Measurements from ENCODE around the gene AFF3. TPM values are rescaled to one million over a fixed set of nuclear protein-coding genes. Genes with fewer than 3 reads are reported as not detected.

The AFF3 gene
- total and polyA plus RNA-seq, 10 donors: 6.0 to 92.2 (median 64.0) TPM

DNA sequence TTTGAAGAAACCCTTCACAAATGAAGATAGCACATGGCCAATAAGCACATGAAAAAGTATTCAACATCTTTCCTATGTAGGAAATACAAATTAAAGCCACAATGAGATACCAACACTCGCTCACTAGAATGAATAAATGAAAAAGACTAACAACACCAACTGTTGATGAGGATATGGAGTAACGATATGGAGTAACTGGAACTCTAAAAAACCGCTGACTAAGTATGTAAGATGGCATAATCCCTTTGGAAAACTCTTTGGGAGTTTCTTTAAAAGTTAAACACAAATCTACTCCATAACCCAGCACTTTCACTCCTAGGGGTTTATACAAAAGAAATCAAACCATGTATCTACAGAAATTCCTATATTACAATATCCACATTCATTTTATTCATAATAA is 220.5 kb downstream of the AFF3 start:
- Histone ChIP-seq H3K27me3 (replicated peaks in 1 of 7) (no peaks in the 10 kb centered on the region), H3K4me1 (peaks cover 0 to 17% (median 0%) of the 10 kb centered on the region in 6 donors), H3K27ac (no peak overlapping the region), H3K9me3 (peaks cover 0 to 9% (median 3%) of the 10 kb centered on the region in 8 donors), H3K4me3 (no peak overlapping the region), H3K36me3 (no peaks in the 10 kb centered on the region)
- DNase-seq: no peak
- TF ChIP-seq POLR2AphosphoS5 (IDR thresholded peaks at IDR 0.05): no peak
- TF ChIP-seq, protein P1, sequence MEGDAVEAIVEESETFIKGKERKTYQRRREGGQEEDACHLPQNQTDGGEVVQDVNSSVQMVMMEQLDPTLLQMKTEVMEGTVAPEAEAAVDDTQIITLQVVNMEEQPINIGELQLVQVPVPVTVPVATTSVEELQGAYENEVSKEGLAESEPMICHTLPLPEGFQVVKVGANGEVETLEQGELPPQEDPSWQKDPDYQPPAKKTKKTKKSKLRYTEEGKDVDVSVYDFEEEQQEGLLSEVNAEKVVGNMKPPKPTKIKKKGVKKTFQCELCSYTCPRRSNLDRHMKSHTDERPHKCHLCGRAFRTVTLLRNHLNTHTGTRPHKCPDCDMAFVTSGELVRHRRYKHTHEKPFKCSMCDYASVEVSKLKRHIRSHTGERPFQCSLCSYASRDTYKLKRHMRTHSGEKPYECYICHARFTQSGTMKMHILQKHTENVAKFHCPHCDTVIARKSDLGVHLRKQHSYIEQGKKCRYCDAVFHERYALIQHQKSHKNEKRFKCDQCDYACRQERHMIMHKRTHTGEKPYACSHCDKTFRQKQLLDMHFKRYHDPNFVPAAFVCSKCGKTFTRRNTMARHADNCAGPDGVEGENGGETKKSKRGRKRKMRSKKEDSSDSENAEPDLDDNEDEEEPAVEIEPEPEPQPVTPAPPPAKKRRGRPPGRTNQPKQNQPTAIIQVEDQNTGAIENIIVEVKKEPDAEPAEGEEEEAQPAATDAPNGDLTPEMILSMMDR (IDR thresholded peaks at IDR 0.05 in 8 of 11, conservative IDR thresholded peaks at IDR 0.05 in 3 of 11): no peak
- no peak for TF ChIP-seq POLR2A (IDR thresholded peaks at IDR 0.05)
- intact Hi-C loops (cut with DNase I; ENCODE audit: low total_unique reads): no loop called here
- 87 to 95% (median 90%) methylated on average over 3 of the region's 3 CpGs for WGBS, 5 donors

DNA sequence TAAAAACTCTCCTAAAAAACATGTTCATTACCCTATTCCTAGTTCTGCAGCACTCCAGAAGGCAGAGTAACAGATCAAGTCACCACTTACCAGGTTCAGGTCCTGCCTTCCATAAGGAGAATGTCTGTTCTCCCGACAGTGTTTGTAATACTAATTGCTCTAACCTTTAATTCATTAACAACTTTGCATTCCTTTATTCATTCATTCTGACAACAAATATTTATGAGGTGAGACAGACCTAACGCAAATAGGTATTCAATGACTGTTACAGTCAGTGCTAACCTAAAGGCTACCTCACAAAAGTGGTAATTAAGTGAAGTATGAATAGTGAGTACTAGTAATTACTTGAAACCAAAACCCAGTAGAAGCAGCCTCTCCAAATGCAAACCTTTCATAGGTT is 224.0 kb downstream of the AFF3 start:
- intact Hi-C loops (cut with DNase I; ENCODE audit: low total_unique reads): no loop called here
- DNase-seq: no peak
- H3K9me3 ChIP-seq: peaks cover 0 to 9% (median 3%) of the 10 kb centered on the region in 8 donors
- no peak overlapping the region for H3K27ac ChIP-seq
- TF ChIP-seq POLR2AphosphoS5 (IDR thresholded peaks at IDR 0.05) (no peak), POLR2A (IDR thresholded peaks at IDR 0.05) (no peak)
- TF ChIP-seq, protein P1 (IDR thresholded peaks at IDR 0.05 in 8 of 11, conservative IDR thresholded peaks at IDR 0.05 in 3 of 11): no peak
- H3K4me3 ChIP-seq: no peak overlapping the region
- H3K4me1 ChIP-seq: peaks cover 0 to 17% (median 0%) of the 10 kb centered on the region in 6 donors
- peaks cover 0 to 9% (median 0%) of the 10 kb centered on the region in 6 donors for H3K36me3 ChIP-seq
- 83 to 91% (median 89%) methylated on average over 2 of the region's 2 CpGs for WGBS, 5 donors
- no peaks in the 10 kb centered on the region for H3K27me3 ChIP-seq (replicated peaks in 1 of 7)

DNA sequence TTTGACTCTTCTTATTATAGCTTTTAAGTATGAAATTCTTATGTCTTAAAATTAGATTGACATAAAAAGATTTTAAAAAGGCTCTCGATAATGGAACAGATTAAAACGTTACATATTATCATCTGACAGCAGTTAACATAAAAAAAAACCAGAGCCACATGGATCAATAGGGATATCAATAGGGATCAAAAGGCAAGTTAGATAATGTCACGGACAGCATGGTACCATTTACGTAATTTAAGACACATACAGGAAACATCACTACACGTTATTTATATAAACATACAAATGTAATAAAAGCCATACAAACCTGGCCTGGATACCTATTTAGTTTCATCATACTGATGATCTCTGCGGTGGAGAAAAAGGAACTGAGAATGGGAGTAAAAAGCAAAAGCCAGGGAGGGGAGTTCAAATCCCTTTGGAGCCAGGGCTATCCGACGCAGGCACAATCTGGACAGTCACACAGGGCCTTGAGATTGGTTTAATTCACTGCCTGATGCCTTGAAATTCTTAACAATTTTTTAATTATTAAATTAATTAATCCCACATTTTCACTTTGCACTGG is 227.2 kb downstream of the AFF3 start:
- Histone ChIP-seq H3K27me3 (replicated peaks in 1 of 7) (no peaks in the 10 kb centered on the region), H3K4me3 (no peak overlapping the region), H3K27ac (no peak overlapping the region), H3K36me3 (peaks cover 0 to 18% (median 0%) of the 10 kb centered on the region in 6 donors), H3K4me1 (no peaks in the 10 kb centered on the region), H3K9me3 (no peaks in the 10 kb centered on the region)
- TF ChIP-seq POLR2A (IDR thresholded peaks at IDR 0.05) (no peak), POLR2AphosphoS5 (IDR thresholded peaks at IDR 0.05) (no peak)
- TF ChIP-seq, protein P1 (IDR thresholded peaks at IDR 0.05 in 8 of 11, conservative IDR thresholded peaks at IDR 0.05 in 3 of 11): no peak
- DNase-seq: no peak
- 87 to 91% (median 88%) methylated on average over 8 of the region's 8 CpGs for WGBS, 5 donors
- intact Hi-C loops (cut with DNase I; ENCODE audit: low total_unique reads): no loop called here

DNA sequence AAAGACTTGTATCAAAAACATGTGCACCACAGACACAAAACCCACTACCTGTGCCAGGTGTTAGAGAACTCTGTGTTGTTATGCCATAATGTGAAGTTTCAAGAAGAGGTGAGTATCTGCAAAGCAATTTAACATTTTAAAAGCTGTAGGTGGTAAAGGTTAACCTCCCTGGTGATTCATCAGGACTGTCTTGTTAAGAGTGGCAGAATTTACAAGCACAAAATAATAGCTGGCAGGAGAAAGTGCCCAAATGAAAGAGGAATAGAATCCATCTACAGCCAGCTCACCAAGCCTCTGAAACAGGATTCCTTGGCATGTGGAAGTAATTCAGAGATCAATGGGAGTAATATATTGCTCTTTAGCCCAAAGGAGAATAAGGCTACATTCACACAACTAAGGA is 230.7 kb downstream of the AFF3 start:
- Histone ChIP-seq H3K36me3 (peaks cover 0 to 18% (median 0%) of the 10 kb centered on the region in 6 donors), H3K4me1 (no peaks in the 10 kb centered on the region), H3K27me3 (replicated peaks in 1 of 7) (no peaks in the 10 kb centered on the region), H3K9me3 (no peaks in the 10 kb centered on the region), H3K27ac (no peak overlapping the region), H3K4me3 (no peak overlapping the region)
- DNase-seq: no peak
- TF ChIP-seq POLR2A (IDR thresholded peaks at IDR 0.05) (no peak), POLR2AphosphoS5 (IDR thresholded peaks at IDR 0.05) (no peak)
- TF ChIP-seq, protein P1 (IDR thresholded peaks at IDR 0.05 in 8 of 11, conservative IDR thresholded peaks at IDR 0.05 in 3 of 11): no peak
- intact Hi-C loops (cut with DNase I; ENCODE audit: low total_unique reads): no loop called here

All from spleen (tissue), 11 donors.